Left ventricle myocardium inferior (tissue), 1 donor: Measurements from ENCODE around the gene PKP1. TPM values are rescaled to one million over a fixed set of nuclear protein-coding genes. Genes with fewer than 3 reads are reported as not detected.

Source experiments
- DNase-seq: peaks from one replicate; pipeline ENCODE4 v3.0.0-alpha.2; 2020
- H3K27ac ChIP-seq: fragments of 200-600 bp; replicated peaks from 2 replicates; pipeline ENCODE4 v1.8.0; 2021
- H3K27me3 ChIP-seq: fragments of 200-600 bp; 2 replicates; pipeline ENCODE4 v1.8.0; 2021; ENCODE audit warnings: low read depth
- H3K36me3 ChIP-seq: fragments of 200-600 bp; 2 replicates; pipeline ENCODE4 v1.8.0; 2021
- H3K4me1 ChIP-seq: fragments of 200-600 bp; 2 replicates; pipeline ENCODE4 v1.8.0; 2021
- H3K4me3 ChIP-seq: fragments of 200-600 bp; 2 replicates; pipeline ENCODE4 v1.8.0; 2021; ENCODE audit warnings: mild to moderate bottlenecking, moderate library complexity
- H3K9me3 ChIP-seq: fragments of 200-600 bp; replicated peaks from 2 replicates; pipeline ENCODE4 v1.8.0; 2021
- intact Hi-C: fragments of 100-400 bp; cut with micrococcal nuclease; formaldehyde crosslinking; loops from one replicate; pipeline ENCODE4 v1.11.0; 2022
- total RNA-seq: library from RNA; stranded (reverse); fragmentation: NEBNext Ultra II Directional; extraction: Animal tissue kit (Norgen Biotek cat#: 25700); gene quantifications from one replicate; pipeline ENCODE4 v1.2.1, GENCODE V29; 2021
- TF ChIP-seq, protein P1 (sequence below): fragments of 200-600 bp; IDR thresholded peaks from 2 replicates; pipeline ENCODE4 v1.8.0; 2021; ENCODE audit warnings: antibody characterized with exemption, mild to moderate bottlenecking, borderline replicate concordance
- donor health status: DM: no; HTN: yes; CAD: no; lungs with severe emphysema.

Gene PKP1
- total RNA-seq, 1 donor from 2014 or later: 0.38 TPM

GRCh38 chr1:201275253-201275666 lies 8.0 kb upstream of the PKP1 start:
- peak; percentile 73 for DNase-seq
- Histone ChIP-seq H3K4me3 (no peak overlapping the region), H3K27me3 (peaks cover 39% of the 10 kb centered on the region), H3K27ac (peak overlapping the region; percentile 33), H3K9me3 (no peaks in the 10 kb centered on the region), H3K36me3 (no peaks in the 10 kb centered on the region), H3K4me1 (peaks cover 6% of the 10 kb centered on the region)
- TF ChIP-seq, protein P1, sequence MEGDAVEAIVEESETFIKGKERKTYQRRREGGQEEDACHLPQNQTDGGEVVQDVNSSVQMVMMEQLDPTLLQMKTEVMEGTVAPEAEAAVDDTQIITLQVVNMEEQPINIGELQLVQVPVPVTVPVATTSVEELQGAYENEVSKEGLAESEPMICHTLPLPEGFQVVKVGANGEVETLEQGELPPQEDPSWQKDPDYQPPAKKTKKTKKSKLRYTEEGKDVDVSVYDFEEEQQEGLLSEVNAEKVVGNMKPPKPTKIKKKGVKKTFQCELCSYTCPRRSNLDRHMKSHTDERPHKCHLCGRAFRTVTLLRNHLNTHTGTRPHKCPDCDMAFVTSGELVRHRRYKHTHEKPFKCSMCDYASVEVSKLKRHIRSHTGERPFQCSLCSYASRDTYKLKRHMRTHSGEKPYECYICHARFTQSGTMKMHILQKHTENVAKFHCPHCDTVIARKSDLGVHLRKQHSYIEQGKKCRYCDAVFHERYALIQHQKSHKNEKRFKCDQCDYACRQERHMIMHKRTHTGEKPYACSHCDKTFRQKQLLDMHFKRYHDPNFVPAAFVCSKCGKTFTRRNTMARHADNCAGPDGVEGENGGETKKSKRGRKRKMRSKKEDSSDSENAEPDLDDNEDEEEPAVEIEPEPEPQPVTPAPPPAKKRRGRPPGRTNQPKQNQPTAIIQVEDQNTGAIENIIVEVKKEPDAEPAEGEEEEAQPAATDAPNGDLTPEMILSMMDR: no peak
- intact Hi-C loops: no loop called here

- no peak for DNase-seq
- intact Hi-C loops: no loop called here
- no peak overlapping the region for H3K4me3 ChIP-seq
- H3K9me3 ChIP-seq: no peaks in the 10 kb centered on the region
- H3K36me3 ChIP-seq: no peaks in the 10 kb centered on the region
- H3K27me3 ChIP-seq: peaks cover 43% of the 10 kb centered on the region
- H3K4me1 ChIP-seq: peaks cover 6% of the 10 kb centered on the region
- TF ChIP-seq, protein P1: no peak
- H3K27ac ChIP-seq: no peak overlapping the region
These were observed 6.4 kb upstream of the PKP1 start for GRCh38 chr1:201276891-201277290.

DNA sequence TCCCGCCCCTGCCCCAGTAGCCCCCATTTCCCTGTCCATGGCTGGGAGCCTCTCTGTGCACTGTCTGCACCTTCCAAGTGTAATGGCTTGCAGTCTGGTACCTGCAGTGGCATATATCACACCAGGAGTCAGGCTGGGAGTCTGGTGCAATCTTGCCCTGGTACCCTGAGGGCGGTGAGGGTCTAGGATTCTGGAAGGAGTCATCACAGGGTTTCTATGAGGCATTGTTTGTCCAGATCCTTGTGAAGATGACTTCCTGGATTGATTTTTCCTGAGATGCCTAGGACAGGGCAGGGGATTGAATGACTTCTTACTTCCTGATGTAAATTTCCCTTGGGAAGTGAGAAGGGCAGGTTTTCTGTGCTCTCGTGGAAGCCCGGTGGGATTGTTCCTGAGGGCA lies 5.9 kb upstream of the PKP1 start:
- H3K4me3 ChIP-seq: no peak overlapping the region
- no peak for DNase-seq
- no peaks in the 10 kb centered on the region for H3K9me3 ChIP-seq
- peaks cover 48% of the 10 kb centered on the region for H3K27me3 ChIP-seq
- H3K36me3 ChIP-seq: no peaks in the 10 kb centered on the region
- intact Hi-C loops: no loop called here
- TF ChIP-seq, protein P1: no peak
- H3K27ac ChIP-seq: no peak overlapping the region
- peaks cover 6% of the 10 kb centered on the region for H3K4me1 ChIP-seq

DNA sequence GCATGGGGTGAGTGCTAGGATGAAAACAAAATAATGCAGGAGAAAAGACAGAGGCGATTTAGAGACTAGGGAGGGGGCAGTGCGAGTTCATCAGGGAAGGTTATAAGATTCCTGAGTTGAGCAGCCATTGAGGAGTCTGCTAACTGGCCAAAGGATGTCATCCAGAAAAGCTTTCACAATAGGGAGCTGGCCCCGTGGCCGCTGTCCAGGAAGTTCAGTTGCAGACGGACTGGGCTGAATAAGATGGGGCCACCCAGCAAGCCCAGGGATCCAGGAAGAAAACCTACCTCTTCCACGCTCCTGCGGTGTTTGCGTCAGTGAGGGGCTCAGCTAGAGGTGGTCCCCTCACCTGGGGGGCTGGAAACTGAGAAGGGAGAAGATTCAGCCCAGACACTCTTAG lies 4.0 kb upstream of the PKP1 start:
- intact Hi-C loops: no loop called here
- peaks cover 67% of the 10 kb centered on the region for H3K27me3 ChIP-seq
- H3K4me3 ChIP-seq: no peak overlapping the region
- TF ChIP-seq, protein P1: no peak
- peaks cover 18% of the 10 kb centered on the region for H3K4me1 ChIP-seq
- H3K36me3 ChIP-seq: no peaks in the 10 kb centered on the region
- no peak overlapping the region for H3K27ac ChIP-seq
- no peak for DNase-seq
- no peaks in the 10 kb centered on the region for H3K9me3 ChIP-seq

DNA sequence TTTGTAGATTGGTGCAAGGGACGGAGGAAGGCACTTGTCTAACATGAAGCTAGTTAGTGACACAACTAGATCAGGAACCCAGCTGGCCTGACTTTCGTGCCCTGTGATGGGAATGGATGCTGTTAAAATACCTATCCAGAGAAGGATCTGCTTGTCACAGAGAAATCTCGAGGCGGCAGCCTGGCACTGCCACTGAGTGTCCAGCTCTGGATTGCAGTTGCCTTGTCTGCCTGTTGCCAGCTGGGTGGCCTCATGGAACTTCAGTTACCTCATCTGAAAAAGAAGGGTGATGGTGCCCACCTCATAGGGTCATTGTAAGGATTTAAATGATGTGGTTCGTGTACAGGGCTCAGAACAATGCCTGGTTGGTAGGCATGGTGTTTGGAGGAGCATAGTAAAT lies 2.4 kb upstream of the PKP1 start:
- H3K36me3 ChIP-seq: no peaks in the 10 kb centered on the region
- TF ChIP-seq, protein P1: no peak
- peaks cover 80% of the 10 kb centered on the region for H3K27me3 ChIP-seq
- intact Hi-C loops: no loop called here
- H3K4me3 ChIP-seq: no peak overlapping the region
- H3K4me1 ChIP-seq: peaks cover 14% of the 10 kb centered on the region
- no peak for DNase-seq
- H3K27ac ChIP-seq: no peak overlapping the region
- no peaks in the 10 kb centered on the region for H3K9me3 ChIP-seq

DNA sequence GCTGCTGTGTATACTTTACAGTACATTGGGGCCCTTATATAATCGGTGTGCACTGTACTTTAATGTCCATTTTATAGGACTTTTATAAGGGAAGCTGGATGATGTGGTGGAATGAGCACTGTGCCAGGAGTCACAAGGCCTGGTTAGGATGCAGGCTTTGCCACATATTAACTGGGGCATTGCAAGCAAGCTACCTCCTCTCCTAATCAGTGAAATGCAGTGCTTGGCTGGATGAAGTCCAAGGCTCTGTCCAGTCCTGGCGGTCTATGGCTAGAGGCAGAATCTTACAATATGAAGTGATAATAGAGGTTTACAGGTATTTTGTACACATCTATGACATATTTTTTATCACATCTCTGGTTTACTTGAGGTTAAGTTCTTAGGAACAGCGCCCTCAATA lies 1.7 kb upstream of the PKP1 start:
- H3K36me3 ChIP-seq: no peaks in the 10 kb centered on the region
- DNase-seq: no peak
- H3K27ac ChIP-seq: no peak overlapping the region
- H3K4me3 ChIP-seq: no peak overlapping the region
- H3K9me3 ChIP-seq: no peaks in the 10 kb centered on the region
- peaks cover 85% of the 10 kb centered on the region for H3K27me3 ChIP-seq
- TF ChIP-seq, protein P1: no peak
- H3K4me1 ChIP-seq: peaks cover 12% of the 10 kb centered on the region
- intact Hi-C loops: no loop called here
